Measurements from ENCODE around the gene TAF4.

Gene TAF4

GRCh38 chr20:61955668-61956395 lies 109.8 kb downstream of the TAF4 start:
- no peak for TF ChIP-seq CTCF (IDR thresholded peaks at IDR 0.05; ENCODE audit: insufficient read depth, low read depth, low read length, missing control alignments)
- H3K4me3 ChIP-seq (ENCODE audit: low read length) = no peak overlapping the region
- no peak for DNase-seq (ENCODE audit: low read depth)

GRCh38 chr20:61954276-61955021 lies 111.2 kb downstream of the TAF4 start:
- no peak for DNase-seq (ENCODE audit: low read depth)
- no peak for TF ChIP-seq CTCF (IDR thresholded peaks at IDR 0.05; ENCODE audit: insufficient read depth, low read depth, low read length, missing control alignments)
- no peak overlapping the region for H3K4me3 ChIP-seq (ENCODE audit: low read length)

- no peak for TF ChIP-seq CTCF (IDR thresholded peaks at IDR 0.05; ENCODE audit: insufficient read depth, low read depth, low read length, missing control alignments)
- no peak for DNase-seq (ENCODE audit: low read depth)
- no peak overlapping the region for H3K4me3 ChIP-seq (ENCODE audit: low read length)
These were observed 112.4 kb downstream of the TAF4 start for GRCh38 chr20:61953037-61954021.

GRCh38 chr20:61951695-61952533 lies 113.8 kb downstream of the TAF4 start:
- DNase-seq (ENCODE audit: low read depth) = no peak
- no peak overlapping the region for H3K4me3 ChIP-seq (ENCODE audit: low read length)
- TF ChIP-seq CTCF (IDR thresholded peaks at IDR 0.05; ENCODE audit: insufficient read depth, low read depth, low read length, missing control alignments) = no peak

GRCh38 chr20:61950641-61951071 lies 115.0 kb downstream of the TAF4 start:
- no peak for TF ChIP-seq CTCF (IDR thresholded peaks at IDR 0.05; ENCODE audit: insufficient read depth, low read depth, low read length, missing control alignments)
- DNase-seq (ENCODE audit: low read depth) = no peak
- no peak overlapping the region for H3K4me3 ChIP-seq (ENCODE audit: low read length)

Data from epithelial cell of esophagus (primary cell).